Forelimb muscle (tissue), 1 donor: ENCODE results near the gene CD302. TPM values are rescaled to one million over a fixed set of nuclear protein-coding genes. Genes with fewer than 3 reads are reported as not detected.
"Not testable (repeated sequence)": the region's sequence is repeated elsewhere in the genome, so short reads cannot be mapped to it uniquely, and the experiment has no call there.

ENCODE experiments used
- DNase-seq: peaks from one replicate; pipeline ENCODE4 v3.0.0-alpha.2; 2013; ENCODE audit warnings: low read depth
- polyA plus RNA-seq: library from polyadenylated mRNA; unstranded; fragments of 120-200 nt; gene quantifications from one replicate; pipeline ENCODE4 v1.2.1, GENCODE V29; 2013; ENCODE audit not compliant: insufficient read length

The CD302 gene
- polyA plus RNA-seq, 1 donor: 13.5 TPM

- no peak for DNase-seq
Observed at GRCh38 chr2:159750873-159751272, 47.1 kb downstream of the CD302 start.

GRCh38 chr2:159748089-159748488 lies 49.9 kb downstream of the CD302 start:
- DNase-seq: no peak

- DNase-seq: not testable (repeated sequence)
Observed at GRCh38 chr2:159745237-159745636, 52.8 kb downstream of the CD302 start.

- no peak for DNase-seq
Observed at GRCh38 chr2:159744363-159744762, 53.6 kb downstream of the CD302 start.

GRCh38 chr2:159742846-159743245 lies 55.2 kb downstream of the CD302 start:
- no peak for DNase-seq

- DNase-seq: no peak
Observed at GRCh38 chr2:159738509-159739390, 59.3 kb downstream of the CD302 start.

GRCh38 chr2:159737917-159738296 lies 60.1 kb downstream of the CD302 start:
- no peak for DNase-seq

GRCh38 chr2:159737292-159737916 lies 60.6 kb downstream of the CD302 start:
- no peak for DNase-seq

GRCh38 chr2:159736048-159736447 lies 62.0 kb downstream of the CD302 start:
- DNase-seq: no peak

GRCh38 chr2:159735648-159736047 lies 62.4 kb downstream of the CD302 start:
- DNase-seq: no peak

- DNase-seq: no peak
Observed at GRCh38 chr2:159728629-159729028, 69.4 kb downstream of the CD302 start.

- DNase-seq: no peak
Observed at GRCh38 chr2:159725713-159726112, 72.3 kb downstream of the CD302 start.

- not testable (repeated sequence) for DNase-seq
Observed at GRCh38 chr2:159724795-159725572, 73.0 kb downstream of the CD302 start.

- no peak for DNase-seq
Observed at GRCh38 chr2:159722580-159722979, 75.4 kb downstream of the CD302 start.

- DNase-seq: no peak
Observed at GRCh38 chr2:159720676-159721075, 77.3 kb downstream of the CD302 start.

Other genes starting within 250 kb of the CD302 start
- 34.1 TPM for gene BAZ2B, start 181.7 kb downstream of the CD302 start, polyA plus RNA-seq
- 108 TPM for gene MARCHF7, start 85.7 kb downstream of the CD302 start, polyA plus RNA-seq
- 0.47 TPM for gene LY75, start 106.5 kb upstream of the CD302 start, polyA plus RNA-seq